Measurements from ENCODE around the gene JCAD.

GRCh38 chr10:30037620-30038336 is 21.6 kb downstream of the JCAD start:
- no peak for TF ChIP-seq EZH2 (IDR thresholded peaks at IDR 0.05; ENCODE audit: low read depth)
- no peak for TF ChIP-seq CTCF (conservative IDR thresholded peaks at IDR 0.05)

Measured in PC-9 (cell line).